Loucy (cell line): ENCODE data around the gene CAMTA1.

Source experiments
- H2AFZ ChIP-seq: fragments of 200-600 bp; sonication (generic); 2 replicates; pipeline ENCODE4 v1.6.0; 2016; ENCODE audit warnings: antibody characterized with exemption, mild to moderate bottlenecking, low read length, moderate library complexity
- H3F3A ChIP-seq: fragments of 200-600 bp; 2 replicates; pipeline ENCODE4 v1.6.0; 2016; ENCODE audit warnings: antibody characterized with exemption, low read depth, mild to moderate bottlenecking
- H3K27me3 ChIP-seq: fragments of 200-600 bp; sonication (generic); 2 replicates; pipeline ENCODE4 v1.6.1; 2014; ENCODE audit warnings: low read length, mild to moderate bottlenecking; ENCODE audit not compliant: insufficient read depth, poor library complexity, severe bottlenecking
- H3K36me3 ChIP-seq: fragments of 200-600 bp; sonication (generic); 2 replicates; pipeline ENCODE4 v1.6.1; 2016; ENCODE audit warnings: low read length; ENCODE audit not compliant: insufficient read depth
- H3K4me1 ChIP-seq: fragments of 200-600 bp; sonication (generic); 2 replicates; pipeline ENCODE4 v1.5.1; 2014; ENCODE audit warnings: low read length, mild to moderate bottlenecking; ENCODE audit not compliant: insufficient read depth, poor library complexity, severe bottlenecking
- H3K4me2 ChIP-seq: fragments of 200-600 bp; sonication (generic); 2 replicates; pipeline ENCODE4 v1.6.0; 2014; ENCODE audit warnings: antibody characterized with exemption, low read length, low read depth, mild to moderate bottlenecking; ENCODE audit not compliant: poor library complexity, severe bottlenecking
- H3K4me3 ChIP-seq: fragments of 200-600 bp; sonication (generic); 2 replicates; pipeline ENCODE4 v1.5.1; 2014; ENCODE audit warnings: low read length, mild to moderate bottlenecking, mixed read lengths; ENCODE audit not compliant: poor library complexity, severe bottlenecking
- H3K79me2 ChIP-seq: fragments of 200-600 bp; sonication (generic); 2 replicates; pipeline ENCODE4 v1.6.1; 2014; ENCODE audit warnings: low read length; ENCODE audit not compliant: insufficient read depth
- H3K9ac ChIP-seq: fragments of 200-600 bp; sonication (generic); 2 replicates; pipeline ENCODE4 v1.6.0; 2014; ENCODE audit warnings: mild to moderate bottlenecking, low read depth, low read length, moderate library complexity; ENCODE audit not compliant: poor library complexity, severe bottlenecking
- H3K9me2 ChIP-seq: fragments of 200-600 bp; sonication (generic); replicated peaks from 2 replicates; pipeline ENCODE4 v1.6.1; 2016; ENCODE audit warnings: low read depth, low read length, mixed read lengths
- H3K9me3 ChIP-seq: fragments of 200-600 bp; sonication (generic); 2 replicates; pipeline ENCODE4 v1.6.1; 2014; ENCODE audit warnings: mild to moderate bottlenecking, antibody characterized with exemption, low read length, low read depth; ENCODE audit not compliant: insufficient read depth
- H4K20me1 ChIP-seq: fragments of 200-600 bp; sonication (generic); 2 replicates; pipeline ENCODE4 v1.6.0; 2014; ENCODE audit warnings: antibody characterized with exemption, low read length, mild to moderate bottlenecking; ENCODE audit not compliant: insufficient read depth, poor library complexity, severe bottlenecking
- EZH2phosphoT487 ChIP-seq: fragments of 200-600 bp; IDR thresholded peaks from 2 replicates; pipeline ENCODE4 v1.6.1; 2018; ENCODE audit warnings: antibody characterized with exemption, mild to moderate bottlenecking, moderate library complexity, borderline replicate concordance
- TF ChIP-seq, protein P1 (sequence below): fragments of 200-600 bp; sonication (generic); conservative IDR thresholded peaks from 2 replicates; pipeline ENCODE4 v1.5.1; 2014; ENCODE audit warnings: mild to moderate bottlenecking, antibody characterized with exemption, low read length

CAMTA1 gene

DNA sequence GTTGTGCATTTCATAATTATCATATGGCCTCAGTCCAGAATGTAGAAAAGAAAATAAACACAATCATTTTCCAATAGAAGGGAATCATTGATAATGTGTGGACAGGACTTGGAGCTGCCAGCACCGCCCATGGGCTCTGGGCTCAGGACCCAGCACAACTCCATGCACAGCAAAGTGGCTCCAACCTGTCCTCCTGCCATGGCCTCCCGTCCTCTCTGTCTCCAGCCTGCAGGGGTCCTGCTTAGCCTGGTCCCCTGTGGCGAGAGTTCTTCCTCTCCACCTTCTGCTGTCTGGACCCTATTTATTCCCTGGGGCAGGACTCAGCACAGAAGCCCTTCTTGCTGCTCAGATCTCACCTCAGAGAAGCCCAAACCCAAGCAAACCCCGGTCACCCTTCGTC is 154.1 kb downstream of the CAMTA1 start:
- Histone ChIP-seq H3K4me3 (no peak overlapping the region), H4K20me1 (no peaks in the 10 kb centered on the region), H3K4me2 (no peak overlapping the region), H3K9me3 (no peaks in the 10 kb centered on the region), H3F3A (no peaks in the 10 kb centered on the region), H2AFZ (no peak overlapping the region), H3K9me2 (no peaks in the 10 kb centered on the region), H3K4me1 (no peaks in the 10 kb centered on the region), H3K36me3 (no peaks in the 10 kb centered on the region), H3K79me2 (no peaks in the 10 kb centered on the region), H3K9ac (no peak overlapping the region), H3K27me3 (no peaks in the 10 kb centered on the region)
- TF ChIP-seq EZH2phosphoT487, result no peak
- TF ChIP-seq, protein P1, sequence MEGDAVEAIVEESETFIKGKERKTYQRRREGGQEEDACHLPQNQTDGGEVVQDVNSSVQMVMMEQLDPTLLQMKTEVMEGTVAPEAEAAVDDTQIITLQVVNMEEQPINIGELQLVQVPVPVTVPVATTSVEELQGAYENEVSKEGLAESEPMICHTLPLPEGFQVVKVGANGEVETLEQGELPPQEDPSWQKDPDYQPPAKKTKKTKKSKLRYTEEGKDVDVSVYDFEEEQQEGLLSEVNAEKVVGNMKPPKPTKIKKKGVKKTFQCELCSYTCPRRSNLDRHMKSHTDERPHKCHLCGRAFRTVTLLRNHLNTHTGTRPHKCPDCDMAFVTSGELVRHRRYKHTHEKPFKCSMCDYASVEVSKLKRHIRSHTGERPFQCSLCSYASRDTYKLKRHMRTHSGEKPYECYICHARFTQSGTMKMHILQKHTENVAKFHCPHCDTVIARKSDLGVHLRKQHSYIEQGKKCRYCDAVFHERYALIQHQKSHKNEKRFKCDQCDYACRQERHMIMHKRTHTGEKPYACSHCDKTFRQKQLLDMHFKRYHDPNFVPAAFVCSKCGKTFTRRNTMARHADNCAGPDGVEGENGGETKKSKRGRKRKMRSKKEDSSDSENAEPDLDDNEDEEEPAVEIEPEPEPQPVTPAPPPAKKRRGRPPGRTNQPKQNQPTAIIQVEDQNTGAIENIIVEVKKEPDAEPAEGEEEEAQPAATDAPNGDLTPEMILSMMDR, result no peak

DNA sequence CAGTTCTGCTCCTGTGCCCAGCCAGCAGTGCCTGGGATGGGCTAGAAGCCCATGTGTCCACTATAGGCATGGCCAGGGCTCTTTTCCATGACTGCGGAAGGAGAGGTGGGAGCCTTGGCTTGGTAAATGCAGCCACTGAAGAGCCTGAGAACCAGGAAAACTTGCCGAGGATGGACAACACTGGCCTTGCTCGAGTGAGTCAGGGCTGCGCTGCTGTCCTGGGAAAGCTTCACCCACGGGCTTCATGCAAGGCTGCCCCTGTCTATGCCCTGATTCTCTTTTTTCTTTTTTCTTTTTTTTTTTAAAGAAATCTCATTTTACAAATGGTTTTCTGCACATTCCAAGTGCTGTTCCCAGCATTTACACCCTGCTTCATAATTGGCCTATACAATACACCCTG is 156.5 kb downstream of the CAMTA1 start:
- Histone ChIP-seq H3K9ac (no peak overlapping the region), H3K9me2 (no peaks in the 10 kb centered on the region), H4K20me1 (no peaks in the 10 kb centered on the region), H3K27me3 (no peaks in the 10 kb centered on the region), H3K4me3 (no peak overlapping the region), H3K4me1 (no peaks in the 10 kb centered on the region), H3K36me3 (no peaks in the 10 kb centered on the region), H3K4me2 (no peak overlapping the region), H3F3A (no peaks in the 10 kb centered on the region), H3K9me3 (no peaks in the 10 kb centered on the region), H2AFZ (no peak overlapping the region), H3K79me2 (no peaks in the 10 kb centered on the region)
- TF ChIP-seq, protein P1, result no peak
- no peak for TF ChIP-seq EZH2phosphoT487

DNA sequence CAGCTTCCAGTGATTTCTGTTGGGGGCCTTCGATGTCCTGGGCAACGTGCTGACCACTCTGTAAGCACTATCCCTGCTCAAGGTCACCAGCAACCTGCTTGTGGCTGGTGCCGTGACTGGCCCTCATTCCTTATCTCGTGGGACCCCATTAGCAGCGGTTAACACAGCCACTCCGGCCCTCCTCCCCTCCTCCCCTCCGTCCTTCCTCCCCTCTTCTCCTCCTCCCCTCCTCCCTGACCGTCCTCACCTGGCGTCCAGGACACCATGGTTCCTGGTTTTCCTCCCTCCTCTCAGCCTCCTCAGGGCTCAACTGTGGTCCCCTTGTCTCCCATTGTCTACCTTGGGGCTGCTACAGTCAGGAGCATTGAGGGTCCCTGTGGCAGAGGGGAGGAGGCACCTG is 157.7 kb downstream of the CAMTA1 start:
- no peaks in the 10 kb centered on the region for H3K27me3 ChIP-seq
- H3K9me3 ChIP-seq, result no peaks in the 10 kb centered on the region
- H3K79me2 ChIP-seq, result no peaks in the 10 kb centered on the region
- H3K36me3 ChIP-seq, result no peaks in the 10 kb centered on the region
- no peak overlapping the region for H3K9ac ChIP-seq
- no peak overlapping the region for H3K4me2 ChIP-seq
- TF ChIP-seq, protein P1, result no peak
- no peak for TF ChIP-seq EZH2phosphoT487
- no peak overlapping the region for H2AFZ ChIP-seq
- no peak overlapping the region for H3K4me3 ChIP-seq
- no peaks in the 10 kb centered on the region for H4K20me1 ChIP-seq
- no peaks in the 10 kb centered on the region for H3K9me2 ChIP-seq
- no peaks in the 10 kb centered on the region for H3F3A ChIP-seq
- no peaks in the 10 kb centered on the region for H3K4me1 ChIP-seq
